ENCODE results near the gene IL17REL.

The IL17REL gene

DNA sequence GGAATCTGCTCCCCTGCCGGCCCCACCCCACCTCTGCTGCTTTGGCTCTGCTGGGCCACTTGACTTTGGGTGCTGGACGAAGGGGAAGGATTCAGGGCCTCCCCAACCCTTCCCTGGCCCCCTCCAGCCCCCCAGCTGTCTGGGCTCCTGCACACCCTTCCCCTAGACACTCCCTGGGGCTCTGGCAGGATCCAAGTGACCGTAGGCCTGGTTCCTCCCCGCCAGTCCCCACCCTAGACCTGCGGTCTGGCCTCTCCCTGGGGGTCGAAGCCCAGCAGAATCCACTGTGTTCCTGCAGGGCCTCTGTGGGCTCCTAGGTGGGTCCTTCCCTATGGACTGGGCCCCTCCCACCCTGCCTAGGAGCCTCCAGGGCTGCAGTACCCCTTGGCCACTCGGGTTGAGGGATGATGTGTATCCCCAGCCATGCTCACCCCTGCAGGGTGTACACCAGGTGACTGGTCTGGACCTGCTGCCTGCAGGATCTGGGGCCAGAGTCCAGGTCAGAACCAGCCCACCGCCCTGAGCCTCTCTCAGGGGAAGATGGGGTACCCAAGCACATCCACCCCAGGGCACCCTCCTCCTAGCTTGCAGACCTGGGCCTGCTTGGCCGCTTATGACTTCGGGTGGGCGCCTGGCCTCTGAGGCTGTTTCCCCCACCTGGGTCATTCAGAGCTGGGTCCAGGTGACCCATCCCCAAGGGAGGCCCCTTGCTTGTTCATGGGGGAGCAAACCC is 46.4 kb downstream of the IL17REL start:
- no peak for DNase-seq

DNA sequence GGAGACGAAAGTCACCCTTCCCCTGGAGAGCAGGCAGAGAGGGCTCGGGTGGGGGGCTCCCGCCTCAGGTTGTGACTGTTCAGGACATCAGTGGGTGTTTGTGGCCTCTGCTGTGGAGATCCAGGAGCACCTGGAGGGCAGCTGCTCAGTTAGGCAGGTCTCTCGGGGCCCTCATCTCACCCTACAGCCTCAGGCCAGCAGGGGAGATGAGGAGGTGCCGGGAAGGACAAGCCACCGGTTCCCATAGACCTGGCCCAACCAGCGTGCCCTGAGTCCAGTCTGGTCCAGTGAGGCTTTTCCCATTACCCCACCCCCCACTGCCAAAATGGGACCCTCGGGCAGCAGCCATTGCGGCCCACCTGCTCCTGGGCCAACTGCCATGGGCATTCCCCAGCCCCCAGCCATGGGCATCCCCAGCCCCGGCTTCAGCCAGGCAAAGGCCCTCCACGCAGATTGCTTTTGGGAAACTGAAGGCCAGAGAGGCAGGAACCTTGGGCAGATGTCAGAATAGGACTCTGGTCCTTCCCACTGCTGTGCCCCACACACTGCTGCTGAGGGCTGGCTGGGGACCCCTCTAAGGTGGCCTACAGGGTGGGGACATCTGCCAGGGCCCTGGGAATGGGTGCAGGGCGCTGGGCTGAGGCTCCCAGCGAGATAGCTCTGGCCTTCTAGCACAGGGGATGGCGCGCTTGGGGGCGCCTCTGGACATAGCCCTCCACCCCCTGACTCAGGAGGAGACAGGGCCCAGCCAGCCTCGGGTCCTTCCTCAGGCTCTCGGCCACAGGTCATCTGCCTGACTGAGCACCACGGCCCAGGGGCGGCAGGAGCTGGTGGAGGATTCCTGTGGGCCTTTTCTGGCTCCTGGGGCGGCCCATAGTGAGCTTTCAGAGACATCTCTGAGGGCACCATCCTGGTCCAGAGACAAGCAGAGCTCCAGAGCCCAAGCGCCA is 47.2 kb downstream of the IL17REL start:
- no peak for DNase-seq

DNA sequence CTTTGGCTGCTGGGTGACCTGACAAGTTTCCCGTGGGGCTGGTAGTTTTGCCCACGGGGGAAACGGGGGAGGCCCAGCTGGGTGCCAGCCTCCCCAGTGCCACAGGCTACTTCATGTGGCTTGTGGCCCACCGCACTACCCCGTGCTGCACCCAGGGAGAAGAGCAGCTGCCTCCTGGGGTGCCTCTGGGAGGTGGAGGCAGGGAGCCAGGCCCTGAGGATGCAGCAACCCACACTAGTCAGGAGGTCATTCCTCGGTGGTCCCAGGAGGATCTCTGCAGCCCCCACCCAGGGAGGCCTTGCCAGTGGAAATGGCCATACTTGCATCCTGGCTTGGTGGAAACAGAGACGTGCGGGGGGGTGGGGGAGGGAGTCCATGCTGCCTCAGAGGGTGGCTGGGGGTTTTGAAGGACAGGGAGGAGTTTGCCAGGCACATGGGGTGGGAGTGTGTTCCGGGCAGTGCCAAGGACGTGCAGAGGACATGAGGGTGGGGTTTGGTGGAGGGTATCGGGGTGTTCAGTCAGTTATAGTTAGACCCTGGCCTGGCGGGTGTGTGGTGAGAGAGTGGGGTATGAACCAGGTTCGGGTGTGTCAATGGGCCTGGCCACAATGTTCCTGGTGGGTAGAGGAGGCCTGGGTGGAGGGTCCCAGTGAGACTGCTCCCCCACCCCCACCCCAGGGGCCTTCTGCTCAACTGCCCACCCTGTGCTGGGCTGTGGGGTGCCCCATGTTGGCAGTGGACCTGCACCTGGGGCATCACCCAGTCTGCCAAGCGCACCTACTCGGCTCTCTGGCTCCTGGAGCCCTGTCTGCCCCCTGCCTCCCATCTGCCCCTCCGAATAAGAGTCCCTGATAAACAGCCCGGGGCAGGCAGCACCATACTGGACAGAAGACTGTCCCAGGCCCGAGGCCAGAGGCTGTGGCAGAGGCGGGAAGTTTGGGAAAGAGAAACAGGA is 48.2 kb downstream of the IL17REL start:
- no peak for DNase-seq

DNA sequence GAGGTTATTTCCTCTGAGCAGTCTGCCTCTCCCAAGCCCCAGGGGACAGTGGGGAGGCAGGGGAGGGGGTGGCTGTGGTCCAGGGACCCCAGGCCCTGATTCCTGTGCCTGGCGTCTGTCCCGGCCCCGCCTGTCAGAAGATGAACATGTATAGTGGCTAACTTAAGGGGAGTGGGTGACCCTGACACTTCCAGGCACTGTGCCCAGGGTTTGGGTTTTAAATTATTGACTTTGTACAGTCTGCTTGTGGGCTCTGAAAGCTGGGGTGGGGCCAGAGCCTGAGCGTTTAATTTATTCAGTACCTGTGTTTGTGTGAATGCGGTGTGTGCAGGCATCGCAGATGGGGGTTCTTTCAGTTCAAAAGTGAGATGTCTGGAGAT is 48.9 kb downstream of the IL17REL start:
- DNase-seq: no peak

DNA sequence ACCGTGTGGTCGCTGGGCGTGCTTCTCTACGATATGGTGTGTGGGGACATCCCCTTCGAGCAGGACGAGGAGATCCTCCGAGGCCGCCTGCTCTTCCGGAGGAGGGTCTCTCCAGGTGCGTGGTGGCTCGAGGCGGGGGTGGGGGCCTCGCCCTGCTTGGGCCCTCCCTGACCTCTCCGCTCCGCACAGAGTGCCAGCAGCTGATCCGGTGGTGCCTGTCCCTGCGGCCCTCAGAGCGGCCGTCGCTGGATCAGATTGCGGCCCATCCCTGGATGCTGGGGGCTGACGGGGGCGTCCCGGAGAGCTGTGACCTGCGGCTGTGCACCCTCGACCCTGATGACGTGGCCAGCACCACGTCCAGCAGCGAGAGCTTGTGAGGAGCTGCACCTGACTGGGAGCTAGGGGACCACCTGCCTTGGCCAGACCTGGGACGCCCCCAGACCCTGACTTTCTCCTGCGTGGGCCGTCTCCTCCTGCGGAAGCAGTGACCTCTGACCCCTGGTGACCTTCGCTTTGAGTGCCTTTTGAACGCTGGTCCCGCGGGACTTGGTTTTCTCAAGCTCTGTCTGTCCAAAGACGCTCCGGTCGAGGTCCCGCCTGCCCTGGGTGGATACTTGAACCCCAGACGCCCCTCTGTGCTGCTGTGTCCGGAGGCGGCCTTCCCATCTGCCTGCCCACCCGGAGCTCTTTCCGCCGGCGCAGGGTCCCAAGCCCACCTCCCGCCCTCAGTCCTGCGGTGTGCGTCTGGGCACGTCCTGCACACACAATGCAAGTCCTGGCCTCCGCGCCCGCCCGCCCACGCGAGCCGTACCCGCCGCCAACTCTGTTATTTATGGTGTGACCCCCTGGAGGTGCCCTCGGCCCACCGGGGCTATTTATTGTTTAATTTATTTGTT is 49.6 kb downstream of the IL17REL start:
- DNase-seq: no peak

DNA sequence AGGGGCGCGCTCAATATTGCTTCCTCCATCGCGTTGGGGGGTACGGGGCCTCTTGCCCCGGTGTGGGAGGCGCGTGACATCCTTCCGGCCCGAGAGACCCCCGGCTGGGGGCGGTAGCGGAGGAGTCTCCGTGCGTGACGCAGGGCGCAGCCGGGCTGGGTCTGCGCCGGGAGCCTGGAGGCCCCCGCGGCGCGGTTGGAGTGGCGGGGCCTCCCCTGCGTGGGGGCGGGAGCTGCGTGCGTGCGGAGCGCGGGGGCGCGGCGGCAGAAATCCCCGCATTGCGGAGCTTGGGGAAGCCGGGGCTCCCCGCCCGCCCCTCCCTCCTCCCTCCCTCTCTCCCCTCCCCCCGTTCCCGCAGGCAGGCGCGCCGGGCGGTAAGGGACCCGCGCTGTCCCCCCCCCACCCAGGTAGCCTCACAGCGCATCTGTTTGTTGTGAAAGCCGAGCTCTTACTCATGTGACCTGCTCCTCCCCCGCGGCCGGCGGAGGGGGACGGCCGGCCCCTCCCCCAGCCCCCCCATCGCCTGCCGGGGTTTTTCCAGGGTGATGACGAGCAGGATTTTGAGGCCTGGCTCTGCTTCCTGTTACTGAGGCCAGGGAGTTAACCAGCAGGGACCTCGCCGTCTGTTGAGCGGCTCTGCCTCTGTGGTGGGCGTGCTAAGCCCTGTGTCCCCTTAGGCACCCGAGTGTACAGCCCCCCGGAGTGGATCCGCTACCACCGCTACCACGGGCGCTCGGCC is 50.4 kb downstream of the IL17REL start:
- peak; percentile 86 for DNase-seq

DNA sequence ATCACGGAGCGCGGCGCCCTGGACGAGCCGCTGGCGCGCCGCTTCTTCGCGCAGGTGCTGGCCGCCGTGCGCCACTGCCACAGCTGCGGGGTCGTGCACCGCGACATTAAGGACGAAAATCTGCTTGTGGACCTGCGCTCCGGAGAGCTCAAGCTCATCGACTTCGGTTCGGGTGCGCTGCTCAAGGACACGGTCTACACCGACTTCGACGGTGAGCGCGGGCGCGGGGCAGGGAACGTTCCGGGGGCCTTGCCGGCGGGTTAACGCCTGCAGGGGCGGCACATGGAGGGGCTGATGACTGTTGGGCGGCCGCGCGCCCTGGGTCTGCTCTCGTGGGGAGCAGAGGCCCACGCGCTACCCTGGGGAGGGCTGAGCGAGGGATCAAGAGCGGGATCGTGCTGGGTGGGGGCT is 51.0 kb downstream of the IL17REL start:
- DNase-seq: no peak

DNA sequence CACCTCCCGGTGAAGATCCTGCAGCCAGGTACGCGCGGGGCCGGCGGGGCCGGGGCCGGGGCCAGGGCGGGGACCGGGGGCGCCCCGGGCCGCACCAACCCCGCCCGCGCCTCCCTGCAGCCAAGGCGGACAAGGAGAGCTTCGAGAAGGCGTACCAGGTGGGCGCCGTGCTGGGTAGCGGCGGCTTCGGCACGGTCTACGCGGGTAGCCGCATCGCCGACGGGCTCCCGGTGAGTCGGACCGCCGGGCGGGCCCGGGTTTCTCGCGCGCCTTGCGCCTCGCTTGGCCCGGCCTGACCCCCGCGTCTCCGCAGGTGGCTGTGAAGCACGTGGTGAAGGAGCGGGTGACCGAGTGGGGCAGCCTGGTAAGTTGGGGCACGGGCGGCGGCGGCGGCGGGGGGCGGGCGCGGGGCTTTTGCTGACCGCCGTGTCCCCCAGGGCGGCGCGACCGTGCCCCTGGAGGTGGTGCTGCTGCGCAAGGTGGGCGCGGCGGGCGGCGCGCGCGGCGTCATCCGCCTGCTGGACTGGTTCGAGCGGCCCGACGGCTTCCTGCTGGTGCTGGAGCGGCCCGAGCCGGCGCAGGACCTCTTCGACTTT is 51.5 kb downstream of the IL17REL start:
- DNase-seq: no peak

DNA sequence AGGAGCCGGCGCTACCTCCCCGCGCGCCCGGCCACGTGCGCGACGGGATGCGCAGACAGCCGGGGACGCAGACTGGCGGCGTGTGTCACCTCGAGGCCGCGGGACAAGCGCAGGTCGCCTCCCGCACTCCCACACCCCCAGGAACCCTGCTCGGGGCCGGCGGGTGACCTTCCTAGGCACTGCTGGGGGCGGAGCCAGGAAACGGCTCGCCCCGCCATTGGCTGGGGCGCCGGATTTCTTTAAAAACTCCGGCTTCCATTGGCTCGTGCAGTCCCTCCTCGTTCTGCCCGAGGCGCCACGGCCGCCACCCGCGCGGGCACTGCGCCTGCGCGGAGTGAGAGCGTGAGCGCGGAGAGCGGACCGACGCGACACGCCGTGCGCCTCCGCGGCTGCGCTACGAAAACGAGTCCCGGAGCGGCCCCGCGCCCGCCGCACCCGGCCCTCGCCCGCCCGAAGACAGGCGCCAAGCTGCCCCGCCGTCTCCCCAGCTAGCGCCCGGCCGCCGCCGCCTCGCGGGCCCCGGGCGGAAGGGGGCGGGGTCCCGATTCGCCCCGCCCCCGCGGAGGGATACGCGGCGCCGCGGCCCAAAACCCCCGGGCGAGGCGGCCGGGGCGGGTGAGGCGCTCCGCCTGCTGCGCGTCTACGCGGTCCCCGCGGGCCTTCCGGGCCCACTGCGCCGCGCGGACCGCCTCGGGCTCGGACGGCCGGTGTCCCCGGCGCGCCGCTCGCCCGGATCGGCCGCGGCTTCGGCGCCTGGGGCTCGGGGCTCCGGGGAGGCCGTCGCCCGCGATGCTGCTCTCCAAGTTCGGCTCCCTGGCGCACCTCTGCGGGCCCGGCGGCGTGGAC is 52.2 kb downstream of the IL17REL start, which contains the start of gene PIM3:
PIM3 (plus strand) TSS at position 614 of the 846 bp plus-strand sequence; CDS start at position 790, 176 bp downstream.
- peak; percentile 98 for DNase-seq

DNA sequence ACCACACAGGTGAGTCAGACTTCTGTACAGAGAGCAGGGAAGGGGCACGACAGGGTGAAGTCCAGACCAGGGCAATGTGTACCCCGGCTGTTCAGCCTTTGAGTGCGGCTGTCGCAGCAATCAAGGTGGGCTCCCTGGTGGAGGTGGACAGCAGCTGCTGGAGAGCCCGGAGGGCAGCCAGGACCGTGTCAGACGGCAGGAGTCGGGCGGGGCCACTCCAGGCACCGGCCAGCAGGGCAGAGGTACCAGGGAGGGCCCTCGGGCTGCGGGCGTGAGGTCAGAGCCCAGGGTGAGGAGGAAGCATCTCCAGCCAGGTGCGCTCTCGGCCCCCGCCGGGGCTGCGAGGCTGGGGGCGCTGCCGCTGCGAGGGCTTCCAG is 52.8 kb downstream of the IL17REL start:
- DNase-seq: no peak

DNA sequence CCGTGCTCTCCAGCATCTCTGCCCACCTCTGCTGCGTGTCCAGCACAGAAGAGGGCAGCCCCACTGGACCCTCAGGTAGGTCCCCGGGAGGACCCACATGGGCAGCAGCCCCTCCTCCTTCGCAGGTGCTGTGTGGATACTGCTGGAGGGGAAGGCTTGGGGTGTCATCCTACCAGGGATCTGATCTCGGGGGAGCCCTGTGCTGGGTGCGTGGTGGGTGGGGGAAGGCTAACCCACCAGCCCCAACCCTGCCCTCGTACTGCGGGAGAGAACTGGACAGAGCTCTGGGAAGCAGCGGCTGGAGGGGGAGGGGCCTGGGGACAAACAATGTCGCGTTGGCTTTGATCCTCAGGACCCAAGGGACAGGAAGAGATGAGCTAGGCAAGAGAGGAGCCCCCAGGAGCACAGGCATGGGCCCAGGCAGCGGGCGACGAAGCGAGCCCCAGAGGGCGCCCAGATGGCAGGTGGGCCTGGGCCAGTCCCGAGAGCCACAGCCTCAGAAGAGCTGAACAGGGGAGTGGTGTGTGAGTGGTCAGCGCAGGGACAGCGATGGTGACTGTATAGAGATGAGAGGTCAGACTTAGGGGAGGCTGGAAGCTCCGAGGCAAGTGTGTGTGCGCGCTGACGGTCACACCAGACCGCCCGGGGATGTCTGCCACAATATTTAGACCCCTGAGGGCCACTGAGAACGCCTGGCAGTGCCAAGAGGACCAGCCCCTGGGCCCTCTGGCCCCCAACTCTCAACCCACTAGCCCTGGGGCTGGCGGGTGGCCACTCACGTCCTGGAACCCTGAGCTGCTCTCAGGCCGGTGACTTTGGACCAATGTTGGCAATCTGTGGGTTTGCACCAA is 53.4 kb downstream of the IL17REL start:
- DNase-seq: no peak

DNA sequence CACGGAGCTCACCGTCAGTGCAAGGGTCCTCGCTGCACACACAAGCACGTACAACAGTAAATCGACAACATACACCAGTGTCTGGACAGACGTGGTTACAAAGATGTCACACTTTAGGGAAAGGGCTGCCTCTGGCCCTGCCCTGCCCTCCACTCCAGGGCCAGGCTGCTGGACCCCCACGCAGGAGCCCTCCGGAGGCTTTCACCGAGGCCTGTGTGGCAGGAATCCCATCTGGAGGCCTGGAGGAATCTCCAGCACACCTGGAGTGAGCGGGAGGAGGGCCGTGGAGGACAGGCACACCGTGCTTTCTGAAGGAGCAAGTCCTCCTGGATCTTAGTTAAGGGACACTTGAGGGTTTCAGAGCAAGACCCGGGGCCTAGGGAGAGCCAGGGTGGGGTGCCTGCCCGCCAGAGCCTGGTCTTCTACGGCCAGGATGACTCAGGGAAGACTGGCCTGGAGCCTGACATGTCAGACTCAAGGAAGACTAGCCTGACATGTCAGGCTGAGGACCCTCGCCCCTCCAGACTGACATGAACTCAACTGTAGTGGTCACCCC is 54.1 kb downstream of the IL17REL start:
- DNase-seq: no peak

DNA sequence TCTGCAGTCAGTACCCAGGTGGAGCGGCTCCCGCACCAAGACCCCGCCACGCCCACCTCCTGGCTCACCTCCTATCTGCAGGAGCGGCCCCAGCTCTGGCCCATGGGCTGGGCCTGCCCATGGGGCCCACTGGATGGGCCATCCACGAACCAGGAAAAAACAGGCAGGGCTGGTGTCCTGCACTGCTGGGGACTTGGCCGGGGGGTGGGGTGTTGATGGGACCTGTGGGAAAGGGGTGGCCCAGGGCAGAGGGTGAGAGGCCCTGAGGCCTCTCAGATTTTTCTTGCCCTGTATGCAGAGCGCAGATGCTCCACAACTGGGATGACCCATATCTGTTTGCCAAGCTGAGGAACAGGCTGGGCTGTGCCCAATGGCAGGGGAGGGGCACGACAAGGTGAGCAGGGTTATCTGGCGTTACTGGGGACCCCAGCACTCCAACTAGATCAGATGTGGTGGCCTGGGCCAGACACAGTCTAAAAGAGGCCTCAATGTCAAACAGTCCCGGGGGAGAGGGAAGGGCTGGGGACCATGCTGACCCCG is 54.7 kb downstream of the IL17REL start:
- no peak for DNase-seq

DNA sequence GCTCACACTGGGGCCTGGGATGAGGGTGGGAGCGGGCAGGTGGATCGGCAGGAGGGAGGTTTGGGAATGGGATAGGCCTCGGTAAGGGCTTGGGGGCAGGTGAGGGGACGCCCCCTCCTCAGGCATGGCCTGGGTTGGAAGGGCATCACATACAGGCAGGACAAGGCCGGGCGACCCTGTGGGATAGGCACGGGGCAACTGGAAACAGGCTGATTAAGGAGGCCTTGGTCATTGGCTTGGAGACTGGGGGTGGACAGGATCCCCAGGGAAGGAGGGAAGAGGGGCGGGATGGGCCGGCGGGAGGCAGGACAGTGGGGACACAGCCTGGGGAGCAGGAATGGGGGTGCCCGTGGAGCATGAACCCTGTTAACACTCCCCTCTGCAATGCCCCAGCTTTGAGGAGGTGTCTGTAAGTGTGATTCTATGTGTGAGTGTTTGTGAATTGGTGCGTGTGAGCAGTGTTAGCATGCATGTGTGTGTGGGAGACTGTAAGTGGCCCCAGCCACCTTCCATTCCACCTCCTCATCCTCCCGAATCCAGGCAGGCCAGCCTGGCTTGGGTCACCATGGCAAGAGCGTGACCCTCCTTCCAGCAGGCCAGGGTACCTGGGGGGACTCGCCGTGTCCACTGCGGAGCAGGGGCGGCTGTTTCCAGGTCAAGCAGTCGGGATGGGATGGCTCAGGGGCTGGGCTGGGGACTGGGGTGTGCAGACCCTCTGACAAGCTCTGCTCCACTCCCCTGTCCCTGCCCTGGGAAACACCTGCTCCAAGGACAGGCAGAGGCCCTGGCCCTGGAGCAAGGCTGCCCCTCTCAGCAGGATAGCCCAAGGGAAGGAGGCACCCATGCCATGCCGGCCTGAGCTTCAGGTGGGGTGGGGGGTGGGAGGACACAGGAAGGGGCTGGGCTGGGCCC is 55.4 kb downstream of the IL17REL start:
- no peak for DNase-seq

DNA sequence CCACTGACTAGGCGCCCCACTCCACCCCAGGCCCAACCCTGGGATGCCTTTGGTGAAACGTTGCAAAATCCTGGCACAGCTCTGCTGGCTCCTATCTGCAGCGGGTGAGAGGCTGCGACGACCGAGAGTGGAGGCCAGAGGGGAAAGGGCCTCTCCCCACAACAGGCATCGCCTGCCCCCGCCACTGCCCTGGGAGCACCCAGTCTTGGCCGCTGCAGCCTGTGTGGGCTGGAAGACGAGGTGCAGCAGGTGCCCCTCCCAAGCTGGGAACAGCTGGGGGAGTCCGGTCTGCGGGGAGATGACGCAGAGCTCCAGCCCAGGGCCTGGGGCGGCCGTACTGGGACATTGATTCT is 56.2 kb downstream of the IL17REL start:
- DNase-seq: no peak

DNA sequence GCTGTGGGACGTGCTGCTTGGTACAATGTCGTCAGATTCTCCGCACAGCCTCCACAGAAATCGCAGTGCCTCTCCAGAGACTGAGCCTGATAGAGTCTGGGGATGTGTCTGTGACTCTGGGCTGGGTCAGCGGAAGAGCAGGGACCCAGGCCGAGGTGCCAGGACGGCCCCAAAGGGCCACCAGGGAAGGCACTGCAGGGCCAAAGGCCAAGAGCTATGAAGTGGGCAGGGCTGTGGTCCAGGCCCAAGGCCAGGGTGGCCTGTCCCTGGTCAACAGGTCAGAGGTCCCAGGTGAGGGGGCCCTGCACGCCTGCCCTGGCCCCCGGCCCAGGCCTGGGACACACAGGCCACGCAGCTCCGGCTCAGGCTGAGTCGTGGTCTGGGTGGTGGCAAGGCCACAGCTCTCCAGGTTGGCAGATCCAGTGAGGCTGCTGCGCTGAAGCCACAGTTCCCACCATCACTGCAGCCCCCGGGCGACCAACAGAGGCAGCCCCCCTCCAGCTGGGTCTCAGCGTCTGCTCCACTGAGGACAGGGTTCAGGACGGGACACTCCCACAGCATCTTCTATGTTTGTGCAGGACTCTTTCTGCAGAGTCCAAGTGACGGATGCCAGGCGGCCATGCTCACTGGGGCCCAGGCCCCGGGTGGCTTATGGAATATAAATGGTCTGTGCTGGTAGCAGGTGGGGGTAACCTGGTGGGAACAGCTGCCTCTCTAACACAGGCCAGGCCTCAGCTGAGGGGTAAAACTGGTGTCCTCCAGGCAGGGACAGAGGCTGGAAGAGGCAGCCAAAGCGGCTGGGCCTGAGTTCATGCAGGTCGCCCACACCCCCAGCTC is 56.8 kb downstream of the IL17REL start:
- no peak for DNase-seq
